ENCODE data around the gene TNFRSF13B. TPM values are rescaled to one million over a fixed set of nuclear protein-coding genes. Genes with fewer than 3 reads are reported as not detected.
"Not testable (repeated sequence)": the region's sequence is repeated elsewhere in the genome, so short reads cannot be mapped to it uniquely, and the experiment has no call there.

TNFRSF13B gene
- total RNA-seq, 1 experiment from 2014 or later = not detected

GRCh38 chr17:17013828-17014747 is 42.2 kb upstream of the TNFRSF13B start:
- peak overlapping the region; percentile 88 for H3K9ac ChIP-seq (ENCODE audit: low read length)
- peak overlapping the region; percentile 96 for H3K27ac ChIP-seq (ENCODE audit: low read length)
- POLR2A ChIA-PET (ENCODE audit: unreplicated experiment) = interaction anchor here (0.7 kb wide), 1 partner anchor 41 kb away, joined by 3 read pairs; no protein-coding TSS in a partner anchor
- H3K36me3 ChIP-seq (ENCODE audit: low read depth, low read length); CTCF ChIA-PET; H3K27me3 ChIP-seq (ENCODE audit: low read length); H3K9me2 ChIP-seq (replicated peaks; ENCODE audit: low read length); H2AFZ ChIP-seq (ENCODE audit: low read length); H4K20me1 ChIP-seq (ENCODE audit: low read length); H3K9me3 ChIP-seq (ENCODE audit: low read length); H3F3A ChIP-seq (ENCODE audit: low read length, unreplicated experiment); H3K4me3 ChIP-seq (ENCODE audit: low read length); ATAC-seq: not testable (repeated sequence)
- intact Hi-C loops (cut with micrococcal nuclease) = loop anchor here (2.0 kb wide), 1 partner anchor 15 kb away; no protein-coding TSS in a partner anchor
- peak; percentile 9 for DNase-seq
- H3K4me1 ChIP-seq (ENCODE audit: insufficient read depth, low read length) = peaks cover 74% of the 10 kb centered on the region
- H3K4me2 ChIP-seq (ENCODE audit: low read length) = peak overlapping the region; percentile 63
- TSS peak; percentile 47 for BruUV-seq (replicated peaks)
- H3K79me2 ChIP-seq (ENCODE audit: low read length) = peaks cover 52% of the 10 kb centered on the region

- Histone ChIP-seq H3K4me1 (ENCODE audit: insufficient read depth, low read length) (peaks cover 61% of the 10 kb centered on the region), H3K27ac (ENCODE audit: low read length) (peak overlapping the region; percentile 94), H3K9ac (ENCODE audit: low read length) (peak overlapping the region; percentile 72), H3K4me2 (ENCODE audit: low read length) (peak overlapping the region; percentile 54), H3K79me2 (ENCODE audit: low read length) (peaks cover 36% of the 10 kb centered on the region)
- CTCF ChIA-PET; H3K9me2 ChIP-seq (replicated peaks; ENCODE audit: low read length); POLR2A ChIA-PET (ENCODE audit: unreplicated experiment); H3K9me3 ChIP-seq (ENCODE audit: low read length); H3K36me3 ChIP-seq (ENCODE audit: low read depth, low read length); H2AFZ ChIP-seq (ENCODE audit: low read length); H3K4me3 ChIP-seq (ENCODE audit: low read length); H3K27me3 ChIP-seq (ENCODE audit: low read length); H3F3A ChIP-seq (ENCODE audit: low read length, unreplicated experiment); intact Hi-C loops (cut with micrococcal nuclease); H4K20me1 ChIP-seq (ENCODE audit: low read length): not testable (repeated sequence)
- DNase-seq (peak; percentile 100), ATAC-seq (peak; percentile 44)
- TF ChIP-seq EZH2phosphoT487 (IDR thresholded peaks at IDR 0.05; ENCODE audit: borderline replicate concordance, low read length) = peak; percentile 44; the same call in 1 of the 2 replicates
- BruUV-seq (replicated peaks) = TSS peak; percentile 47
Observed at GRCh38 chr17:17011043-17011907, 39.4 kb upstream of the TNFRSF13B start.

- CTCF ChIA-PET; H3K9me2 ChIP-seq (replicated peaks; ENCODE audit: low read length); H3K36me3 ChIP-seq (ENCODE audit: low read depth, low read length); intact Hi-C loops (cut with micrococcal nuclease); POLR2A ChIA-PET (ENCODE audit: unreplicated experiment); DNase-seq; H3K27me3 ChIP-seq (ENCODE audit: low read length); H3K4me3 ChIP-seq (ENCODE audit: low read length); BruUV-seq (replicated peaks); H2AFZ ChIP-seq (ENCODE audit: low read length); H3K9me3 ChIP-seq (ENCODE audit: low read length); H3F3A ChIP-seq (ENCODE audit: low read length, unreplicated experiment); H4K20me1 ChIP-seq (ENCODE audit: low read length): not testable (repeated sequence)
- peaks cover 55% of the 10 kb centered on the region for H3K4me1 ChIP-seq (ENCODE audit: insufficient read depth, low read length)
- peak overlapping the region; percentile 94 for H3K27ac ChIP-seq (ENCODE audit: low read length)
- ATAC-seq = peak; percentile 66
- H3K4me2 ChIP-seq (ENCODE audit: low read length) = peak overlapping the region; percentile 54
- H3K9ac ChIP-seq (ENCODE audit: low read length) = peak overlapping the region; percentile 72
- peaks cover 32% of the 10 kb centered on the region for H3K79me2 ChIP-seq (ENCODE audit: low read length)
Observed at GRCh38 chr17:17010545-17011034, 38.7 kb upstream of the TNFRSF13B start.

GRCh38 chr17:17009972-17010371 is 38.1 kb upstream of the TNFRSF13B start:
- H3K9me2 ChIP-seq (replicated peaks; ENCODE audit: low read length); H4K20me1 ChIP-seq (ENCODE audit: low read length); H3K9me3 ChIP-seq (ENCODE audit: low read length); H3K4me3 ChIP-seq (ENCODE audit: low read length); H3F3A ChIP-seq (ENCODE audit: low read length, unreplicated experiment); POLR2A ChIA-PET (ENCODE audit: unreplicated experiment); H2AFZ ChIP-seq (ENCODE audit: low read length); H3K36me3 ChIP-seq (ENCODE audit: low read depth, low read length); H3K27me3 ChIP-seq (ENCODE audit: low read length); CTCF ChIA-PET: not testable (repeated sequence)
- peak; percentile 14 for ATAC-seq
- Histone ChIP-seq H3K27ac (ENCODE audit: low read length) (peak overlapping the region; percentile 95), H3K4me2 (ENCODE audit: low read length) (peak overlapping the region; percentile 54; the same call in 1 of the 2 replicates), H3K9ac (ENCODE audit: low read length) (peak overlapping the region; percentile 76), H3K4me1 (ENCODE audit: insufficient read depth, low read length) (peaks cover 49% of the 10 kb centered on the region), H3K79me2 (ENCODE audit: low read length) (peaks cover 27% of the 10 kb centered on the region)
- BruUV-seq (replicated peaks) = TSS peak; percentile 34
- DNase-seq = peak; percentile 53
- intact Hi-C loops (cut with micrococcal nuclease) = loop anchor here (10.0 kb wide), 1 partner anchor 145 kb away; no protein-coding TSS in a partner anchor

- H3K36me3 ChIP-seq (ENCODE audit: low read depth, low read length); H3K9me3 ChIP-seq (ENCODE audit: low read length); H3K9me2 ChIP-seq (replicated peaks; ENCODE audit: low read length); CTCF ChIA-PET; H3K27me3 ChIP-seq (ENCODE audit: low read length); H3F3A ChIP-seq (ENCODE audit: low read length, unreplicated experiment); POLR2A ChIA-PET (ENCODE audit: unreplicated experiment); ATAC-seq; H3K4me3 ChIP-seq (ENCODE audit: low read length); H4K20me1 ChIP-seq (ENCODE audit: low read length); BruUV-seq (replicated peaks); H2AFZ ChIP-seq (ENCODE audit: low read length): not testable (repeated sequence)
- DNase-seq = peak; percentile 27
- H3K27ac ChIP-seq (ENCODE audit: low read length) = peak overlapping the region; percentile 95
- peaks cover 19% of the 10 kb centered on the region for H3K79me2 ChIP-seq (ENCODE audit: low read length)
- H3K4me1 ChIP-seq (ENCODE audit: insufficient read depth, low read length) = peaks cover 38% of the 10 kb centered on the region
- peak overlapping the region; percentile 15 for H3K4me2 ChIP-seq (ENCODE audit: low read length)
- peak overlapping the region; percentile 76 for H3K9ac ChIP-seq (ENCODE audit: low read length)
- intact Hi-C loops (cut with micrococcal nuclease) = loop anchor here (10.0 kb wide), 1 partner anchor 146 kb away; no protein-coding TSS in a partner anchor
Observed at GRCh38 chr17:17008621-17009397, 36.9 kb upstream of the TNFRSF13B start.
